ENCODE measurements around the gene SH3PXD2A.
"Not testable (repeated sequence)": the region's sequence is repeated elsewhere in the genome, so short reads cannot be mapped to it uniquely, and the experiment has no call there.

SH3PXD2A gene

GRCh38 chr10:103622935-103623574 lies 232.3 kb downstream of the SH3PXD2A start:
- DNase-seq (ENCODE audit: low read depth in 2 of 2) = no peak

GRCh38 chr10:103622286-103622685 lies 233.1 kb downstream of the SH3PXD2A start:
- no peak for DNase-seq (ENCODE audit: low read depth in 2 of 2)

GRCh38 chr10:103621783-103622125 lies 233.6 kb downstream of the SH3PXD2A start:
- DNase-seq (ENCODE audit: low read depth in 2 of 2) = no peak

GRCh38 chr10:103620891-103621782 lies 234.2 kb downstream of the SH3PXD2A start:
- no peak for DNase-seq (ENCODE audit: low read depth in 2 of 2)

- DNase-seq (ENCODE audit: low read depth in 2 of 2) = no peak
Observed at GRCh38 chr10:103620352-103620740, 235.0 kb downstream of the SH3PXD2A start.

- DNase-seq (ENCODE audit: low read depth in 2 of 2) = no peak
Observed at GRCh38 chr10:103619424-103620351, 235.7 kb downstream of the SH3PXD2A start.

GRCh38 chr10:103618575-103619423 lies 236.6 kb downstream of the SH3PXD2A start:
- DNase-seq (ENCODE audit: low read depth in 2 of 2) = no peak

- no peak for DNase-seq (ENCODE audit: low read depth in 2 of 2)
Observed at GRCh38 chr10:103617602-103618385, 237.6 kb downstream of the SH3PXD2A start.

- no peak for DNase-seq (ENCODE audit: low read depth in 2 of 2)
Observed at GRCh38 chr10:103616705-103617601, 238.4 kb downstream of the SH3PXD2A start.

- no peak for DNase-seq (ENCODE audit: low read depth in 2 of 2)
Observed at GRCh38 chr10:103614306-103615158, 240.8 kb downstream of the SH3PXD2A start.

- DNase-seq (ENCODE audit: low read depth in 2 of 2) = no peak
Observed at GRCh38 chr10:103613616-103614015, 241.8 kb downstream of the SH3PXD2A start.

- DNase-seq (ENCODE audit: low read depth in 2 of 2) = no peak
Observed at GRCh38 chr10:103612462-103613365, 242.7 kb downstream of the SH3PXD2A start.

- DNase-seq (ENCODE audit: low read depth in 2 of 2) = no peak
Observed at GRCh38 chr10:103610921-103611511, 244.4 kb downstream of the SH3PXD2A start.

GRCh38 chr10:103610083-103610472 lies 245.3 kb downstream of the SH3PXD2A start:
- no peak for DNase-seq (ENCODE audit: low read depth in 2 of 2)

GRCh38 chr10:103609231-103610082 lies 245.9 kb downstream of the SH3PXD2A start:
- no peak for DNase-seq (ENCODE audit: low read depth in 2 of 2)

GRCh38 chr10:103608056-103608455 lies 247.3 kb downstream of the SH3PXD2A start:
- DNase-seq (ENCODE audit: low read depth in 2 of 2) = not testable (repeated sequence)

Measured in stimulated activated CD8-positive, alpha-beta memory T cell treated with anti-CD3 and anti-CD28 coated beads, Interleukin-15, amount 100 ng/mL, for 4 hours (primary cell).